ENCODE measurements around the gene TMEM123.

The TMEM123 gene

DNA sequence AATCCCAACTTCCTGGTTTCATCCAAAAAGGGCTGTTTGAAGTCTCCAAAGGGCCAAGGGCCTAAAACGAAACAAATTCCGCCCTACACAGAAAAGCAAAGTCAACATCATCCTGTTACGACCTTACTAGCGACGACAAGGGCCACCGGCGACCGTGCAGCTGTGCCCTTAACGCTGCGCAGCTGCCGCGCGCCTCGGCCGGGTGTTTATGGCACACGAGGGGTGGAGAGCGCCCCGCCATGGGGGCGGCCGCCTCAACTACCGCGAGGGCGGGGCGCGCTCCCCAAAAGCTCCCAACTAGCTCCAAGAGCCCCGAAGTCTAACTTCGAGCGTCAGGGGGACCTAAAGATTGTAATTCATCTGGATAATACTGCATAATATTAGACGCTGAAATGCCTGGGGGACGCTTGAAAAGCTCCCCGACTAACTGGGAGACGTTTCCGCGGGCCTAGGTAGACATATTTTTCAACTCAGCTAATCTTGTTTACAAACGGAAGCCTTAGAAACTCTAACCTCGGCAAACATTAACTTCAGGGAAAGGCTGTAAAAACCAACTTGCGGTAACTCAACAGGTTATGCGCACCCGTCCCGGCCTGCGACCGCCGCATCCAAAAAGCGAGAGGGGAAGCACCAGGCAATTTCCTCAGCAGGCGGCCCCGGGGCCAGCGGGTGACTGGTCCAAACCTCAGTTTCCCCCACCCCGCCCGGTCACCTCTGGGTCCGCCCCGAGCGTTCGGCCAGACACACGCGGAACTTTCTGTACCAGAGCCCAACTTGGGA, 694 bp downstream of the TMEM123 start:
- H3K56ac ChIP-seq (ENCODE audit: low read length): peak overlapping the region; percentile 96
- H3K23ac ChIP-seq (ENCODE audit: low read length): peak overlapping the region; percentile 73
- H3K27me3 ChIP-seq (ENCODE audit: insufficient read depth, low read length, poor library complexity): no peaks in the 10 kb centered on the region
- H3K4ac ChIP-seq (ENCODE audit: low read depth, low read length): peak overlapping the region; percentile 77
- peak overlapping the region; percentile 86 for H3K9ac ChIP-seq (ENCODE audit: low read length)
- H3K4me2 ChIP-seq (ENCODE audit: low read length): peak overlapping the region; percentile 69
- H3K79me2 ChIP-seq (ENCODE audit: control insufficient read depth, insufficient read depth, low read length): peaks cover 23% of the 10 kb centered on the region
- no peaks in the 10 kb centered on the region for H3K36me3 ChIP-seq (ENCODE audit: control insufficient read depth, insufficient read depth, low read length)
- peak overlapping the region; percentile 88 for H3K4me3 ChIP-seq (ENCODE audit: low read length)
- H3K79me1 ChIP-seq (ENCODE audit: low read length): peaks cover 4% of the 10 kb centered on the region
- peak overlapping the region; percentile 78 for H3K18ac ChIP-seq (ENCODE audit: low read length)
- no peak overlapping the region for H2BK120ac ChIP-seq (ENCODE audit: low read depth, low read length)
- no CpG with 5 or more reads among the region's 55 CpGs for whole genome bisulfite sequencing (ENCODE audit: extremely low coverage, insufficient coverage, low lambda C conversion rate)
- H2BK5ac ChIP-seq (ENCODE audit: low read length): peak overlapping the region; percentile 55
- no peak overlapping the region for H4K5ac ChIP-seq (ENCODE audit: low read length)
- peak; percentile 74 for DNase-seq
- peaks cover 15% of the 10 kb centered on the region for H3K4me1 ChIP-seq (ENCODE audit: control insufficient read depth, low read depth, low read length)
- H2AK5ac ChIP-seq (ENCODE audit: low read length): no peak overlapping the region
- peak overlapping the region; percentile 87 for H3K27ac ChIP-seq (ENCODE audit: low read depth, low read length)
- H2BK15ac ChIP-seq (replicated peaks; ENCODE audit: low read depth): no peak overlapping the region
- H4K8ac ChIP-seq (ENCODE audit: low read depth, low read length): no peak overlapping the region

DNA sequence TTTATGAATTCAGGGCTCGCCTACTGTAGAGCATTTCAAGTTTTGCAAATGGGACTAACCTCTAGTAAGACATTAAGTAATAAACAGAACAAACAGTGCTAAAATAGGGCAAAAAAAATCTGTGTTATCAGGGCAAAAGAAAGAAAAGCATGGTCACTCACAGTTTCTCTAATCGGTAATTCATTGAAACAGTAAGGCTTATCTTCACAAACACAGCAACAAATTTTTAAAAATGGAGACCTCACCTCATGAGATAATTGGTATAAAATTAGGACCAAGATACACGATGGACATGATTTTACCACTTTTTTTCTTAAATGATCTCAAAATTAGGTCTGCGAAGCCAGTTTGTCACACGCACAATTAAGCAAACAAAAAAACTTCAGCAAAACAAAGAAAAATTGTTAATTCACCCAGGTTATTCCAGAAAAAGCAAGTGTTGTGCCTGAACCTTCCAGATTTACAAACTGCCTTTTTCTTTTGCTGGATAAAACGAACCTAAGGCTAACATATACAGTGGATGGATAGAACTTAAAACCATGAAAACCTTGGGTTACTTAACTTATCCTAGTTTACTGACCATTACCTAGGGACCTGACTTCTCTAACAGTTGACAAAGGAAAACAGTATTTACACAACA, 1.4 kb downstream of the TMEM123 start:
- H3K4me3 ChIP-seq (ENCODE audit: low read length): peak overlapping the region; percentile 88
- H3K36me3 ChIP-seq (ENCODE audit: control insufficient read depth, insufficient read depth, low read length): no peaks in the 10 kb centered on the region
- no peak overlapping the region for H2BK15ac ChIP-seq (replicated peaks; ENCODE audit: low read depth)
- DNase-seq: no peak
- peaks cover 4% of the 10 kb centered on the region for H3K79me1 ChIP-seq (ENCODE audit: low read length)
- H3K4me2 ChIP-seq (ENCODE audit: low read length): peak overlapping the region; percentile 69
- peaks cover 23% of the 10 kb centered on the region for H3K79me2 ChIP-seq (ENCODE audit: control insufficient read depth, insufficient read depth, low read length)
- no peak overlapping the region for H3K18ac ChIP-seq (ENCODE audit: low read length)
- no peaks in the 10 kb centered on the region for H3K27me3 ChIP-seq (ENCODE audit: insufficient read depth, low read length, poor library complexity)
- peak overlapping the region; percentile 96 for H3K56ac ChIP-seq (ENCODE audit: low read length)
- H4K5ac ChIP-seq (ENCODE audit: low read length): no peak overlapping the region
- no peak overlapping the region for H2BK5ac ChIP-seq (ENCODE audit: low read length)
- H2BK120ac ChIP-seq (ENCODE audit: low read depth, low read length): no peak overlapping the region
- no peak overlapping the region for H3K23ac ChIP-seq (ENCODE audit: low read length)
- H3K27ac ChIP-seq (ENCODE audit: low read depth, low read length): peak overlapping the region; percentile 87
- H4K8ac ChIP-seq (ENCODE audit: low read depth, low read length): no peak overlapping the region
- H2AK5ac ChIP-seq (ENCODE audit: low read length): no peak overlapping the region
- peak overlapping the region; percentile 86 for H3K9ac ChIP-seq (ENCODE audit: low read length)
- WGBS (ENCODE audit: extremely low coverage, insufficient coverage, low lambda C conversion rate): no CpG with 5 or more reads among the region's 6 CpGs
- no peak overlapping the region for H3K4ac ChIP-seq (ENCODE audit: low read depth, low read length)
- peaks cover 15% of the 10 kb centered on the region for H3K4me1 ChIP-seq (ENCODE audit: control insufficient read depth, low read depth, low read length)

DNA sequence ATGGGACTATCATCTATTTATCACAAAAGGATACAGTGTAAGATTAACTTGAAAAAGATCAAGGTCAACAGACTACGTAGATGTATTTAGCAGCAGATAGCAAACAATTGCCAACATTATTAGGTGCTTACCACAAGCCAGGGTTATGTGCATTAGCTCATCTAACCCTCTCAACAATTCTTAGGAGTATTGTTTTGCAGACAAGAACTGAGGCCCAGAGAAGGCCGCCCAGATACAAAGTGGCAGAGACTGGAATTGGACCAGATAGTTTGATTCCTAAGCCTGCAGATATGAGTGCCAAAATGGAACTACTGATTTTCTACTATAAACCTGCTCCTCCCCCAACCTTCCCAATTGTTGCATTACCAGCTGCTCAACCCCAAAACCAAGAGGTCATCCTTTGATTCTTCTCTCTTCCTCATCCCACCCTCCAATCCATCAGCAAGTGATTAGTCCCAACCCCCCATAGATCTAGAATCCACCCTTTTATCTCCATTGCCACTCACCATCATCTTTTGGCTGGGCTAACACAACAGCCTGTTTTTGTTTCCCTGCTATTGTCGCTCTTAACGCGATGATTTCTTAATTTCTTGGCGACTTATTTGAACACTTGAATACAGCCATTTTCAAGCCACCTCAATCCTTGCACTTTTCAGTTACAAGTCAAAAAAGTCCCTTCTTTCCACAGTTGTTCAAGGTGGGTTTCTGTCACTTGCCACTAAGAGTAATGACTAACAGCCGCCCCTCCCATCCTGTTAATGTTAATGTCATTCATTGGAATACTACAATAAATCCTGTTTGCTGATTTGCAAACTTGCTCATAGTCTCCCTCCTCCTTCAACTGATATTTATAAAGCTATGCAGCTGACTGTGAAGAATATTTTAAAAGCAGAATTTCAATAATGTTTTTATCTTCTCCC, 2.7 kb downstream of the TMEM123 start:
- no peak overlapping the region for H3K4me3 ChIP-seq (ENCODE audit: low read length)
- no CpG with 5 or more reads among the region's 7 CpGs for WGBS (ENCODE audit: extremely low coverage, insufficient coverage, low lambda C conversion rate)

DNA sequence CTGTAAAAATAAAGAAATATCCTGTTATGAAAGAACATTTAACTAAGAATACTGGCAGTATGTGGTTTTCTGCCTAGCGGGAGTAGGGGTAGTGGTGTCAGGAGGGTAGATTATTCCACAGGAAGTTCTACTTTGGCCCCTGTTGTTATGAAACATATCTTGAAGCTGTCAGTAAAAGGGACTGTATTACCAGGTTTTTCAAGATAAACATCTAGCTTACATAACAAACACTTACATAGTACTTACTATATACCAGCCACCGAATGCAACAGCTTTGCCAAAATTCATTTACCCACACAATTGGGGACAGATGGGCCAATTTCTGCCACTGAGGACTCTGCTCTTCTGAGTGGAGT, 3.7 kb downstream of the TMEM123 start:
- no peak overlapping the region for H3K56ac ChIP-seq (ENCODE audit: low read length)
- WGBS (ENCODE audit: extremely low coverage, insufficient coverage, low lambda C conversion rate): no CpG with 5 or more reads among the region's 2 CpGs
- no peak overlapping the region for H3K23ac ChIP-seq (ENCODE audit: low read length)
- no peak overlapping the region for H3K27ac ChIP-seq (ENCODE audit: low read depth, low read length)
- H3K4me2 ChIP-seq (ENCODE audit: low read length): no peak overlapping the region
- no peak overlapping the region for H3K18ac ChIP-seq (ENCODE audit: low read length)
- no peaks in the 10 kb centered on the region for H3K27me3 ChIP-seq (ENCODE audit: insufficient read depth, low read length, poor library complexity)
- H3K79me2 ChIP-seq (ENCODE audit: control insufficient read depth, insufficient read depth, low read length): peaks cover 28% of the 10 kb centered on the region
- no peak for DNase-seq
- H4K8ac ChIP-seq (ENCODE audit: low read depth, low read length): no peak overlapping the region
- H3K4ac ChIP-seq (ENCODE audit: low read depth, low read length): no peak overlapping the region
- H2BK120ac ChIP-seq (ENCODE audit: low read depth, low read length): no peak overlapping the region
- H3K4me3 ChIP-seq (ENCODE audit: low read length): no peak overlapping the region
- H3K9ac ChIP-seq (ENCODE audit: low read length): no peak overlapping the region
- H2BK15ac ChIP-seq (replicated peaks; ENCODE audit: low read depth): no peak overlapping the region
- H2AK5ac ChIP-seq (ENCODE audit: low read length): no peak overlapping the region
- H3K36me3 ChIP-seq (ENCODE audit: control insufficient read depth, insufficient read depth, low read length): no peaks in the 10 kb centered on the region
- H3K79me1 ChIP-seq (ENCODE audit: low read length): peaks cover 4% of the 10 kb centered on the region
- H2BK5ac ChIP-seq (ENCODE audit: low read length): no peak overlapping the region
- H3K4me1 ChIP-seq (ENCODE audit: control insufficient read depth, low read depth, low read length): peaks cover 9% of the 10 kb centered on the region
- no peak overlapping the region for H4K5ac ChIP-seq (ENCODE audit: low read length)

More for the DNA sequence above, 2.7 kb downstream of the TMEM123 start:
- H4K5ac ChIP-seq (ENCODE audit: low read length): no peak overlapping the region
- H2BK15ac ChIP-seq (replicated peaks; ENCODE audit: low read depth): no peak overlapping the region
- H3K79me1 ChIP-seq (ENCODE audit: low read length): peaks cover 4% of the 10 kb centered on the region
- H3K18ac ChIP-seq (ENCODE audit: low read length): no peak overlapping the region
- H3K4me1 ChIP-seq (ENCODE audit: control insufficient read depth, low read depth, low read length): peaks cover 14% of the 10 kb centered on the region
- no peak overlapping the region for H3K56ac ChIP-seq (ENCODE audit: low read length)
- H3K23ac ChIP-seq (ENCODE audit: low read length): no peak overlapping the region
- no peak overlapping the region for H4K8ac ChIP-seq (ENCODE audit: low read depth, low read length)
- peak overlapping the region; percentile 10 for H3K4me2 ChIP-seq (ENCODE audit: low read length)
- H2BK5ac ChIP-seq (ENCODE audit: low read length): no peak overlapping the region
- no peak overlapping the region for H3K27ac ChIP-seq (ENCODE audit: low read depth, low read length)
- H2BK120ac ChIP-seq (ENCODE audit: low read depth, low read length): no peak overlapping the region
- H3K27me3 ChIP-seq (ENCODE audit: insufficient read depth, low read length, poor library complexity): no peaks in the 10 kb centered on the region
- H3K79me2 ChIP-seq (ENCODE audit: control insufficient read depth, insufficient read depth, low read length): peaks cover 26% of the 10 kb centered on the region
- no peak for DNase-seq
- H2AK5ac ChIP-seq (ENCODE audit: low read length): no peak overlapping the region
- H3K9ac ChIP-seq (ENCODE audit: low read length): peak overlapping the region; percentile 14
- H3K4ac ChIP-seq (ENCODE audit: low read depth, low read length): no peak overlapping the region
- H3K36me3 ChIP-seq (ENCODE audit: control insufficient read depth, insufficient read depth, low read length): no peaks in the 10 kb centered on the region

DNA sequence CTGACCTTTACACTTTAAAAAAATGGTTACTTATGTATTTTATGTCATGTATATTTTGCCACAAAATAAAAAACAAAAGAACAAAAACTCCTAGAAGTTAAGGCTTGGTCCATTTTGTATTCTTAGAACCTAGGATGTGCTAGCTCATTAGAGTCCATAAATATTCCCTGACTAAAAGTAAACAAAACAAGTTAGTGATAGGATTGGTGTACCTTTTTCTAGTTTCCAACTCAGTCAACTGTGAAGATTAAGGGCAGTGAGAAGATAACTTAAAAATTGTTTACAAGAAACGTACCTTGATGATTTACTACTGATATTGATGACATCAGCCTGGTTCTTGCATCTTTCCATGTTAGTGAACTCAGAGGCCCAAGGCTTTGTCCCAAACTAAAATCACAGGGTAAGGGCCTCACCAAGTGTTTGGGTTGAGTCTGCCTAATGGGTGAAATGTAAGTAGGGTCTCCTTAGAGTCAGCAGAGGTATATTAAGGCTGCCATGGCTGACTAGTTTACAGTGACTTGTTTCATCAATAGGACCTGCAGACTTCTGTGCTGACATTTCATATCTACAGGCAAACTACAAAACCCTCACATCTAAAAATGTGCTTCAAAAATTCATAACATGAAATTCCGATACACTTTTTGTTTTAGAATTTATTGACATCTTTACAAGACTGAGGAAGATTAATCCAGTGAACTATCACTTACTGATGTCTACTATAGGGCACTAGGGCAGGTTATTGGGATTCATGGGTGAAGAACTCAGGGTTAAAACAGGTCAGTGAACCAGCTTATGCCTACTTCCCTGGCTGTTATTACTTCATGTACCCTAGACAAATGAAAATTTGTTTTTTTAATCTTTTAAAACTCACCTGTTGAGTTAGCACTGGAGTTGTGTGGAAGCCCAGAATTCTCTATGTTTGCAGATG, 4.4 kb downstream of the TMEM123 start:
- H3K18ac ChIP-seq (ENCODE audit: low read length): no peak overlapping the region
- H2AK5ac ChIP-seq (ENCODE audit: low read length): no peak overlapping the region
- H2BK120ac ChIP-seq (ENCODE audit: low read depth, low read length): no peak overlapping the region
- no peak overlapping the region for H3K27ac ChIP-seq (ENCODE audit: low read depth, low read length)
- no peak overlapping the region for H3K4ac ChIP-seq (ENCODE audit: low read depth, low read length)
- no peak overlapping the region for H4K5ac ChIP-seq (ENCODE audit: low read length)
- H3K4me2 ChIP-seq (ENCODE audit: low read length): no peak overlapping the region
- peaks cover 5% of the 10 kb centered on the region for H3K4me1 ChIP-seq (ENCODE audit: control insufficient read depth, low read depth, low read length)
- no peak overlapping the region for H3K23ac ChIP-seq (ENCODE audit: low read length)
- peaks cover 4% of the 10 kb centered on the region for H3K79me1 ChIP-seq (ENCODE audit: low read length)
- H3K9ac ChIP-seq (ENCODE audit: low read length): no peak overlapping the region
- no CpG with 5 or more reads among the region's 2 CpGs for WGBS (ENCODE audit: extremely low coverage, insufficient coverage, low lambda C conversion rate)
- H2BK5ac ChIP-seq (ENCODE audit: low read length): no peak overlapping the region
- H3K56ac ChIP-seq (ENCODE audit: low read length): no peak overlapping the region
- DNase-seq: no peak
- H3K79me2 ChIP-seq (ENCODE audit: control insufficient read depth, insufficient read depth, low read length): peaks cover 28% of the 10 kb centered on the region
- no peaks in the 10 kb centered on the region for H3K36me3 ChIP-seq (ENCODE audit: control insufficient read depth, insufficient read depth, low read length)
- H3K4me3 ChIP-seq (ENCODE audit: low read length): no peak overlapping the region
- no peak overlapping the region for H2BK15ac ChIP-seq (replicated peaks; ENCODE audit: low read depth)
- no peaks in the 10 kb centered on the region for H3K27me3 ChIP-seq (ENCODE audit: insufficient read depth, low read length, poor library complexity)
- H4K8ac ChIP-seq (ENCODE audit: low read depth, low read length): no peak overlapping the region

Data from mesendoderm (in vitro differentiated cells).